Activated CD8-positive, alpha-beta memory T cell treated with anti-CD3 and anti-CD28 coated beads for 48 hours (primary cell): ENCODE measurements around the gene IRAG1.
"Not testable (repeated sequence)": the region's sequence is repeated elsewhere in the genome, so short reads cannot be mapped to it uniquely, and the experiment has no call there.

ENCODE experiments used
- DNase-seq, 3 experiments: peaks; one replicate each; pipeline ENCODE4 v3.0.0-alpha.2; 2020; ENCODE audit warnings: low read depth in 2 of 3, low spot score in 2 of 3

The IRAG1 gene

DNA sequence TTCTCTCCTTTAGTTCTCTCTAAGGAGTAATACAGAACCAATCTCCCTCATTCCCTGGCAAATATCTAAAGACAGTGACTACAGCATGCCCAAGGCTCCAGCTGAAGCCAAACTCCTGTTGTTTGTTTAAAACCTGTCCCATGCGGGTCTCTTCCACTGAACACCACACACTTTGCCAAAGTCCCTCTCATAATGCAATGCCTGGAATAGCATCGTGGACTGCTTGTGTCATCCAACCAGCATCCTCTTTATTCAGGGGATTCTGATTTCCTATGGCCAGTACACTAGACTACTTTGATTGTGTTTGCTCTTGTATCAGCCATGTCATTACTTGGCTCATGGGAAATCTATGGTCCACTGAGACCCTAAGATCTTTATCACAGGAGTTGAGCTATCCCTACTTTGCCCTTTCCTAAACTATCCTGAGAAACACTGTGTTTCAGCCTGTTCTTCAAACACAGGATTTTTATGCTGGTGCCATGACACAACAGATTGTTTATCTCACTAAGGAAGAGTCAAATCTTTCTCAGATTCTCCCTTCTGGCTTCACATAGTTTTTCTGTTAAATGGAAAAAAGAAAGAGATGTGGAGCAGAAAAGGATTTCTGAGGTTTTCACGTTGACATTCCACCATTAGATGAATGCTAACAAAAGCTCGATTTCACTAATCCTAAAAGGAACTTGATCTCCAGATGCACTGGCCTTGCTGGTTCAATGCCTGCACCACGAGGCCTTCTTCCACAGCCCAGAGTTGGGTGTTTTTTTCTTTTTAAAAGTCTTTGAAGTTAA lies 15.9 kb upstream of the IRAG1 start:
- DNase-seq: no peak

DNA sequence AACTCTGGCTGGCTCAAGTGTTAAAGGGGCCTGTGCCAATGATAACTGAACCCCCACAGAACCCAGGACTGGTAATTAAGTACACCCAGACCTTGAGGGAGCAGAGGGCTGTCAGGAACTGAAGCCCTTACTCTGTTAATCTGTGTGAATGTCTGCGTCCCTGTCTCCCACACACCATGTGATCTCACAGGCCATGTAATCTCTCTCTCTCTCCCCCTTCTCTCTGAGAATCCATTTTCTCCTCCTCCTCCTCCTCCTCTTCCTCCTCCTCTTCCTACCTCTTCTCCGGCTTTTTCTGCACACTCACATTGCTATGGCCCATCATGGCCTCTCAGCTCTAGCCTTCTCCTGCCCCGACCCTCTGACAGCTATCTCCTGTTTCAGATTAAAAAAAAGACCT lies 14.6 kb upstream of the IRAG1 start:
- DNase-seq: no peak

DNA sequence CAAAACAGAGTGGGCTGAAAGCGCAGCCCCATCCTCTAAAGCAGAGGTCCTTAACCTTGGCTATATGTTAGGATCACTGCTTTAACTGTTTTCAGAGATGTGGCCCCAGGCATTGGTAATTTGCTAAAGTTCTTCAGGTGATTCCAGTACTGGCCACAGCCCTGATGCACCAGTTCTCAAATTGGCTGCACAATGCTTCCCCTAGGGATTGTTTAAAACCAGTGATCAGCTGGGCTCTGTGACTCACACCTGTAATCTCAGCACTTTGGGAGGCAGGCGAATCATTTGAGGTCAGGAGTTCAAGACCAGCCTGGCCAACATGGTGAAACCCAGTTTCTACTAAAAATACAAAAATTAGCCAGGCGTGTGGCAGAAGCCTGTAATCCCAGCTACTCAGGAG lies 8.4 kb upstream of the IRAG1 start:
- no peak for DNase-seq

DNA sequence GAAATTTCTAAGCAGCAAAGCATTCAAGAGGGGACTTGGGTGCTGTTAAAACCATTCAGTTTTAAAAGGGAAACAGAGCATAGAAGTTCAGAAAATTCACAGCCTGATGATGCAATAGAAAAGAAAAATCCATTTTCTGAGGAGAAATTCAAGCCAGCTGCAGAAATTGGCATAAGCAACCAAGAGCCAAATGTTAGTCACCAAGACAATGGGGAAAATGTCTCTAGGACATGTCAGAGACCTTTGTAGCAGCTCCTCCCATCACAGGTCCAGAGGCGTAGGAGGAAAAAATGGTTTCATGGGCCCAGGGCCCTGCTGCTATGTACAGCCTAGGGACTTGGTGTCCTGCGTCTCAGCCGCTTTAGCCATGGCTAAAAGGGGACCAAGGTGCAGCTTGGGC lies 5.5 kb upstream of the IRAG1 start:
- no peak for DNase-seq

- no peak for DNase-seq
Measured at GRCh38 chr11:10697323-10697620, 3.7 kb upstream of the IRAG1 start.

DNA sequence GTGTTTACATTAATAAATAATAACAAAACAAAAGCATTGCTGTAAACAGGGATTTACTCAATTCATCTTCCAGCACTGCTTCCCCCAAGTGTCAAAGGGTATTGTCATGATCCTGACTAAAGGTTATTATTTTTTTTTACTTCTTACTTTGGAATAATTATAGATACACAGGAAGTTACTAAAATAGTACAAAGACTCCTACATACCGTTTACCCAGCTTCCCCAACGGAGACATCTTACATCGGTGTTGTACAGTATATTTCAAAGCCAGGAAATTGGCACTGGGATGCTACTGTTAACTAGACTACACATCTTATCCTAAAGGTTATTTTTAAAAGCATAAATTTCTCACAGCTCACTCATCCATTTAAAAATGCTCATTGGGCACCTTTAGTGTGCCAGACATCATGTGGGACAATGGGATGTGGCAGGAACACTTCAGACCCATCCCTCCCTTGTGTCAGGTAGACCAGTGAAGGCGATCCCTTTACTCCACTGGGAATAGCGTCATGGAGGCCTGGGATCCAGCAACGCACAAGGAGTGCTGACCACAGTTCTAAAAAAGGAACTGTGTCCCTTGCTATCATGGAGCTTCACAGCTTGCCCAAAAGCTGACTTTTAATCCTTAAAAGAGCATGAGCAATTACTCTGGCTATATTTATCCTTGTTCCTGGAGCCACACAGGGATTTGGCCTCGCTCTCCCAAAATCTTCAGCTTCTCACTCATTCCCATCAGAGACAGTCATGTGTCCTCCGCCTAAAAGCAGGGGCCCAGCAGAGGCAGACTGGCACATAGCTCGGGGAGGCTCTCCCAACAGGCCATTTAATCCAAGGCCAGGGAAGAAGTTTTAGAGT lies 3.1 kb upstream of the IRAG1 start:
- no peak for DNase-seq

DNA sequence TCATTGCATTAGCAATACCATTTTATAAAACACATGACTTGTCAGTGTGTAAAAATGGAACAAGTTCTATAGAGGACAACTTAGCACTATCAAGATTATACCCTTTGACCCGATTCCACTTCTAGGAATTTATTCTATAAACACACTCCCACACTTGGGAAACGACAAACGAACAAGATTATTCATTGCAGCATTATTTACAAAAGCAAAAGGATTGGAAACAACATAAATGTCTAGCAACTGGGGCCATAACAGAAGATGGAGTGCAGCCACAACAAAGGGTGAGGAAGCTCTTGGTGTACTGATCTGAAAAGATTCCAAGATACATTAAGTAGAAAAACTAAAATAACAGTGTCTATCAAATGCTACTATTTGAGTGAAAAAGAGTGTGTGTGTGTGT lies 2.3 kb upstream of the IRAG1 start:
- DNase-seq: no peak

GRCh38 chr11:10694486-10695239 lies 1.1 kb upstream of the IRAG1 start:
- DNase-seq: no peak

DNA sequence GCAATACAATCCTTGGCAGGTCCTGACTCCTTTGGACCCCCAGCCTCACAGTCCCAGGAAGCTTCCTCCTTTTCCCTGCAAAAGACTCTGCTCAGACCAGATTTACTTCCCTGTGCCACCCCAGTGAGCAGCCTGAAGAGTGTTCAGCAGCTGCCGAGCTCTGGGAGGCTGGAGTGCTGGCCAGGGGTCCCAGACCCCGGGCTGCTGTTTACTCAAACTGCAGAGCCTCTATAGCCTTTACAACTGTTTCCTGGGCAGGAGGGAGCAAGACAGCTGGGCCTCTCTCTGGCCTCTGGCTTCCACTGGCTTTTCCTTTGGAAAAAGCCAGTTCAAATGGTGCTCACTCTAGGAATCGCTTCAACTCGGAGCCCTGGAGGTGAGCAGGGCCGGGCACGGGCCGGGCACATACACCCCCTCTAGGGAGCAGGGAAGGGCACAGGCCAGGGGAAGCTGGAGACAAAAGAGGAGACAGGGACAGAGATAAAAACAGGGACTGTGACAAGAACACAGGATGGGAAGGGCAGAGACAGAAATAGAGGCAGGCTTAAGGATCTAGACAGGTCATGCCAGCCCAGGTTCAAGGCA lies 932 bp downstream of the IRAG1 start:
- DNase-seq: no peak

DNA sequence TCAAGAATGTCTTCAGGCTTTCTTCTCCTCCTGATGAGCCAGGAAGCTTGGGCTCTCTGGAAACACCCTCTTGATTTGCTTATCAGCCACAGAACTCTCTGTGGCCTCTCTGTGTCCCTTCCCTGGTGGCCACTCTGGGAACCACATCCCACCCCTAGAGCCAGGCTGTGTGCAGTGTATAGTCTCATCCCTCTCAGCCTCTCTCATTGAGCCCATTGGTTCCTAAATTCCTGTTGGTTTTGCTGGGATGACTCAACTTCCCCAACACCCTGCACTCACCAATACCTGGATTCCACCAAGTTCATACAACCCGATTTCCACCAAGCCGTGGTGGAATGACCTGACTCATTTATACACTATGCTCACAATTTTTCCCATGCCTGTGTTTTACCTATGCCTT lies 5.2 kb downstream of the IRAG1 start:
- no peak for DNase-seq

DNA sequence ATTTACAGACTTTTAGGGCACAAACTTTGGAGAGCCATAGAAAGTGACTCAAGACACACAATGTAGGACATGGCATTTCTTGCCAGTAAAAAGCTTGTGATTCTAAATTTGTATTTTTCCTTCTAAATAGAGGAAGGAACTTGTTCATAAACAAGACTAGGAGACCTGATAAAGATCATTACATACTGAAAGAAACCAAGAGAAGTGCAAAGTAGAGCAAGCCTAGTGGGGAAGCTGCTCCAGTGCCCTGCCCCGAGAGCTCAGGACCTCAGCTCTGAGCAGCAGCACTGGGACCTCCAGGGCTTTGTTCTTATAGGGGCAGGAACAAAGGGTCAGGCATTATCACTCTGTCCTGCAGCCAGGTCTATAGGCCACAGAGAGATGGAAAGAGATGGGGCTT lies 7.2 kb downstream of the IRAG1 start:
- no peak for DNase-seq

DNA sequence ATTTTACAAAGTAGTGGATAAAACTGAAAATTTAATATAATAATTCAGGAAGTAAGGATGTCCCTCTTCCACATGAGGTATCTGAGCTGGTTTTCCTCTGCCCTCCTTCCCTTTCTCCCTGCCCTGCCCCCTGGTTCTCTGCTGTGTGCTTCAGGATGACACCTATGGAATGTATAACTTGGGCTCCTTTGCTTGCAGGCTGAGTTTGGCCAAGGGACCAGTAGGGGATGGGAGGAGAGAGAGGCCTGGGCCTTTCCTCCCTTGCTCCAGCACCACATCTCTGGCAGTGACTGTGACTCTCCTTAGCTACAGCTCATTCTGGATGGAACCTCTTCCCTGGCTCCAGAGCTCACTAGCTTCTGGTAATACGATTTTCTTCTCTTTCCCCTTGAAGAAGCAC lies 10.1 kb downstream of the IRAG1 start:
- no peak for DNase-seq

DNA sequence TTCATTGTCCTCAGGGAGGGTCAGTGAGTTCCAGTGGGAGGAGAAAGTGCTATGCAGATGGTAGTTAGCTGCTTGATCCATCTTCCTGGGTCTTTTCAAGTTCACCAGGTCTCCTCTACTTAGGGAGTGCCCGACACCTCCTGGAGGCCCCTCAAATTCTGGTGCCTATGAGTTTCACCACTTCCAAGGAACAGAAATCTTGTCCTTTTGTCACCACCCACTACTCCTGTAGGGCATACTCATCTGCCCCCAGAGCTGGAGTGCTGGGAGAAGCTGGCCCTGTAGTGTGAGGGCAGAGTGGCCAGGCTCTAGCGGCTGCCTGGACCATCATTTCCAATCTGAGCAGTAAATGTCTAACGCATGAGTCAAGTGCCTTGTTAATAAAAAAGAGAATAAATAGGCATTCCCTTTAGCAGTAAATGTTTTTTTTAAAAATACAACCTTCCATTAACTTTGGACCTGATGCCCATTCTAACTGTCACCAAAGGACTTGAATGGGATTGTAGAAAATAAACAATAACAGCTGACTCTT lies 12.5 kb downstream of the IRAG1 start:
- no peak for DNase-seq

DNA sequence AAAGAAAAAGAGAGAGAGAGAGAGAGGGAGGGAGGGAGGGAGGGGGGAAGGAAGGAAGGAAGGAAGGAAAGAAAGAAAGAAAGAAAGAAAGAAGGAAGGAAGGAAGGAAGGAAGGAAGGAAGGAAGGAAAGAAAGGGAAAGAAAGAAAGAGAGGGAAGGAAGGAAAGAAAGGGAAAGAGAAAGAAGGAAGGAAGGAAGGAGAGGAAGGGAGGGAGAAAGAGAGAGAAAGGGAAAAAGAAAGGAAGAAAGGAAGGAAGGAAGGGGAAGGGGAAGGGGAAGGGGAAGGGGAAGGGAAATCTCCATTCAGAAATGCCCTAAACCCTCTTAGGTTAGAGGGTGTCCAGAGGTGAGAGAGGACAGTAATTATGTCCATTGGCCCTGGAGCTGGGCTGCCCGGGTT lies 13.3 kb downstream of the IRAG1 start:
- DNase-seq: not testable (repeated sequence)

DNA sequence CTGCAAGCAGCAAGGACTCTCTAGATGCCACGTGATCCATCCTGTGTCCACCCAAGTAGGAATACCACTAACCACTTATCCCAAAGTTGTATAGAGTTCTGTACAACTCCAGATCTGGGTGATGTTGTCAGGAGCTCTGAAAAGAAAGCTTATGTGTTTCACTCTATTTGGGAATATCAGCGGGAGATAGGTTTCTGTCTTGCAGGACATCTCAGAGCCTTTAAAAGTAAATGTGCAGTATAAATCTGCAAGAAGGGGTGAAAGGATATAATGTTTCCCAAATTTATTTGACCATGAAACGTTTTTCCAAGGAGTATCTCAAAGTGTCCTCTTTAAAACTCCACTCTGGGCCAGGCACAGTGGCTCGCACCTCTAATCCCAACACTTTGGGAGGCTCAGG lies 13.9 kb downstream of the IRAG1 start:
- no peak for DNase-seq

- no peak for DNase-seq
Measured at GRCh38 chr11:10678101-10678500, 15.5 kb downstream of the IRAG1 start.

- no peak for DNase-seq
Measured at GRCh38 chr11:10676919-10677318, 16.6 kb downstream of the IRAG1 start.

DNA sequence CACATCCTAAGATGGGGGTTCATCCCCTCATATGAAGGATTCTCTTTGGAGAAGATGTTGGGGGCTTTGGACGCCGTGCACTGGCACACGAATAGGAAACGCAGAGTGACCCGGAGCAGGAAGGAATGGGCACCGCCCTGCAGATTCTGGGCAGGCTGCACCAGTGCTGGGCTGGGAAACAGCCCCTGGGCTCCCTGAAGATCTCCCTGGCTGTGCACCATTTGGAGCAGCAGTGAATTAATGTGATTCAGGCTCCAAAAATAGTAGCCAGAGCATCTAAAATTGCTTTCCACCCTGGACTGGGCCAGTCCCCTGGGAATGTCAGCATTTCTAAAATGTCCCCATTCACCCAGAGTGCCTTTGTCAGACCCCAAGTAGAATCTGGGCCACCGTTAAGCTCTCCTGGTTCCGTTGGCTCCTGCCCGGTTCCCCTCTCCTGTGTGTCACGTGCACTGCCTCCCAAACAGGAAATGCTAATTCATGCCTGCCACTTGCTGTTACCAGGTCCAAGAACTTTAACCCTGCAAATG lies 18.6 kb downstream of the IRAG1 start:
- DNase-seq: no peak

GRCh38 chr11:10674440-10674855 lies 19.1 kb downstream of the IRAG1 start:
- no peak for DNase-seq

- DNase-seq: no peak
Measured at GRCh38 chr11:10673501-10674062, 20.0 kb downstream of the IRAG1 start.

- no peak for DNase-seq
Measured at GRCh38 chr11:10670099-10670498, 23.5 kb downstream of the IRAG1 start.
